ENCODE measurements around the gene LRRC75A.

LRRC75A gene

DNA sequence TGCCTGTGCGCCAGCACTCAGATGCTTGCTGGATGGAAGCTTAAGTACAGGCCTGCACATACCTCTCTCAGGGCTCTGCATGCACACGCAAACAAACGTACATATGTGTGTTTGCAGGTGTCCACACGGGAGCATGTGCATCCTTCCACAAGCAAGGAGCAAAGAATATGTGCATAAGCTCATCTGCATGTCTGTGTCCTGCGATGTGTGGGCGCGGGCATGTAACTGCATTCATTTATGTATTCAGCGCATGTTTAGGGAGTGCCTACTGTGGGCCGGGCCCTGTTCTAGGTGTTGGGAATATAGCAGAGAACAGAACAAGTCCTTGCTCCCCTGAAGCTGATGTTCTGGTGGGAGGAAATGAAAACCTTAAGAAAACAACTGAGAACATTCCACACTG is 62.9 kb downstream of the LRRC75A start:
- TF ChIP-seq, protein P1, sequence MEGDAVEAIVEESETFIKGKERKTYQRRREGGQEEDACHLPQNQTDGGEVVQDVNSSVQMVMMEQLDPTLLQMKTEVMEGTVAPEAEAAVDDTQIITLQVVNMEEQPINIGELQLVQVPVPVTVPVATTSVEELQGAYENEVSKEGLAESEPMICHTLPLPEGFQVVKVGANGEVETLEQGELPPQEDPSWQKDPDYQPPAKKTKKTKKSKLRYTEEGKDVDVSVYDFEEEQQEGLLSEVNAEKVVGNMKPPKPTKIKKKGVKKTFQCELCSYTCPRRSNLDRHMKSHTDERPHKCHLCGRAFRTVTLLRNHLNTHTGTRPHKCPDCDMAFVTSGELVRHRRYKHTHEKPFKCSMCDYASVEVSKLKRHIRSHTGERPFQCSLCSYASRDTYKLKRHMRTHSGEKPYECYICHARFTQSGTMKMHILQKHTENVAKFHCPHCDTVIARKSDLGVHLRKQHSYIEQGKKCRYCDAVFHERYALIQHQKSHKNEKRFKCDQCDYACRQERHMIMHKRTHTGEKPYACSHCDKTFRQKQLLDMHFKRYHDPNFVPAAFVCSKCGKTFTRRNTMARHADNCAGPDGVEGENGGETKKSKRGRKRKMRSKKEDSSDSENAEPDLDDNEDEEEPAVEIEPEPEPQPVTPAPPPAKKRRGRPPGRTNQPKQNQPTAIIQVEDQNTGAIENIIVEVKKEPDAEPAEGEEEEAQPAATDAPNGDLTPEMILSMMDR (IDR thresholded peaks at IDR 0.05; ENCODE audit: low read depth, low read length, missing control alignments), result no peak
- in situ Hi-C loops (cut with HindIII; ENCODE audit: low sequenced_read_pairs), result no loop called here
- H3K4me3 ChIP-seq (ENCODE audit: low read depth, low read length), result no peak overlapping the region
- DNase-seq (ENCODE audit: low read depth), result no peak

- DNase-seq (ENCODE audit: low read depth), result no peak
- in situ Hi-C loops (cut with HindIII; ENCODE audit: low sequenced_read_pairs), result no loop called here
- TF ChIP-seq, protein P1 (IDR thresholded peaks at IDR 0.05; ENCODE audit: low read depth, low read length, missing control alignments), result peak; percentile 61
Measured at GRCh38 chr17:16428098-16428882, 63.7 kb downstream of the LRRC75A start.

DNA sequence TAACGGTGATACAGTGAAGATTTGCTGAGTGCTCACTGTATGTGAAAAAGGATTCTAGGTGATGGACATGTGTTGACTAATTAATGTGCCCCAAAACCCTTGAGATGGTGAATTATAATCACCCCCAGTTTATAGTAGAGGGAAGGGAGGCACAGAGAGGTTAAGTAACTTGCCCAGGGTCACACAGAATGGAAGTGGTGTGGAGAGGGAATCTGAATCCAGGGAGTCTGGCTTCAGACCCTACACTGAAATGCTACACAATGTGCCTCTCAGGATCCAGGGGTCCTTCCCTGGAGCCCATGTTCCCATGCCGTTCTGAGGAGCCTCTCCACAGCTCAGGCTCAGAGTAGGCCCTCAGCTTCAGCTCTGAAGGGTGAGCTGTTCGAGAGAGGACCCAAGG is 65.0 kb downstream of the LRRC75A start:
- in situ Hi-C loops (cut with HindIII; ENCODE audit: low sequenced_read_pairs), result no loop called here

More at GRCh38 chr17:16428098-16428882, 63.7 kb downstream of the LRRC75A start:
- H3K4me3 ChIP-seq (ENCODE audit: low read depth, low read length), result no peak overlapping the region

GRCh38 chr17:16425698-16426659 is 66.0 kb downstream of the LRRC75A start:
- no peak for DNase-seq (ENCODE audit: low read depth)
- TF ChIP-seq, protein P1 (IDR thresholded peaks at IDR 0.05; ENCODE audit: low read depth, low read length, missing control alignments), result no peak
- in situ Hi-C loops (cut with HindIII; ENCODE audit: low sequenced_read_pairs), result no loop called here
- no peak overlapping the region for H3K4me3 ChIP-seq (ENCODE audit: low read depth, low read length)

More for the DNA sequence above, 65.0 kb downstream of the LRRC75A start:
- no peak overlapping the region for H3K4me3 ChIP-seq (ENCODE audit: low read depth, low read length)
- no peak for DNase-seq (ENCODE audit: low read depth)
- TF ChIP-seq, protein P1 (IDR thresholded peaks at IDR 0.05; ENCODE audit: low read depth, low read length, missing control alignments), result no peak

GRCh38 chr17:16425202-16425601 is 66.8 kb downstream of the LRRC75A start:
- H3K4me3 ChIP-seq (ENCODE audit: low read depth, low read length), result no peak overlapping the region
- in situ Hi-C loops (cut with HindIII; ENCODE audit: low sequenced_read_pairs), result no loop called here
- TF ChIP-seq, protein P1 (IDR thresholded peaks at IDR 0.05; ENCODE audit: low read depth, low read length, missing control alignments), result no peak
- DNase-seq (ENCODE audit: low read depth), result no peak

GRCh38 chr17:16423226-16423872 is 68.6 kb downstream of the LRRC75A start:
- in situ Hi-C loops (cut with HindIII; ENCODE audit: low sequenced_read_pairs), result no loop called here
- H3K4me3 ChIP-seq (ENCODE audit: low read depth, low read length), result no peak overlapping the region
- DNase-seq (ENCODE audit: low read depth), result no peak
- TF ChIP-seq, protein P1 (IDR thresholded peaks at IDR 0.05; ENCODE audit: low read depth, low read length, missing control alignments), result no peak
